NT2/D1 (cell line): ENCODE results near the gene PTPN20.

Experiments
- DNase-seq: peaks from one replicate; pipeline ENCODE4 v3.0.0-alpha.2; 2011; ENCODE audit warnings: low read depth, low spot score
- H3K27me3 ChIP-seq: 2 replicates; pipeline ENCODE4 v1.6.0; 2011; ENCODE audit warnings: mild to moderate bottlenecking; ENCODE audit not compliant: insufficient read length, insufficient read depth
- H3K36me3 ChIP-seq: 2 replicates; pipeline ENCODE4 v1.6.1; 2011; ENCODE audit warnings: mild to moderate bottlenecking, low read length, mixed read lengths; ENCODE audit not compliant: insufficient read depth, insufficient read length
- H3K4me1 ChIP-seq: 2 replicates; pipeline ENCODE4 v1.5.1; 2011; ENCODE audit not compliant: insufficient read depth, insufficient read length
- H3K4me3 ChIP-seq: 2 replicates; pipeline ENCODE4 v1.5.1; 2011; ENCODE audit warnings: low read depth; ENCODE audit not compliant: insufficient read length
- H3K9ac ChIP-seq: 2 replicates; pipeline ENCODE4 v1.6.0; 2011; ENCODE audit warnings: low read depth; ENCODE audit not compliant: insufficient read length
- H3K9me3 ChIP-seq: 2 replicates; pipeline ENCODE4 v1.5.1; 2011; ENCODE audit warnings: mild to moderate bottlenecking, low read length; ENCODE audit not compliant: insufficient read depth
- SUZ12 ChIP-seq: IDR thresholded peaks from 2 replicates; pipeline ENCODE4 v1.6.1; 2011; ENCODE audit not compliant: insufficient read length, insufficient read depth; ENCODE audit errors: extremely low read depth
- YY1 ChIP-seq: IDR thresholded peaks from 2 replicates; pipeline ENCODE4 v1.6.1; 2011; ENCODE audit not compliant: insufficient read length, insufficient read depth
- ZNF274 ChIP-seq: IDR thresholded peaks from 2 replicates; pipeline ENCODE4 v1.6.1; 2011; ENCODE audit warnings: mild to moderate bottlenecking, low read depth, low read length

PTPN20 gene

GRCh38 chr10:47019155-47020145, 108.2 kb downstream of the PTPN20 start:
- peaks cover 4% of the 10 kb centered on the region for H3K4me1 ChIP-seq
- TF ChIP-seq YY1: no peak
- no peak for TF ChIP-seq SUZ12
- no peak for TF ChIP-seq ZNF274
- H3K27me3 ChIP-seq: no peaks in the 10 kb centered on the region
- no peak overlapping the region for H3K9ac ChIP-seq
- no peaks in the 10 kb centered on the region for H3K36me3 ChIP-seq
- no peak for DNase-seq
- no peaks in the 10 kb centered on the region for H3K9me3 ChIP-seq
- no peak overlapping the region for H3K4me3 ChIP-seq

- TF ChIP-seq SUZ12 (no peak), ZNF274 (no peak), YY1 (no peak)
- no peak for DNase-seq
- H3K9ac ChIP-seq: no peak overlapping the region
- H3K36me3 ChIP-seq: no peaks in the 10 kb centered on the region
- no peak overlapping the region for H3K4me3 ChIP-seq
- H3K27me3 ChIP-seq: no peaks in the 10 kb centered on the region
- H3K9me3 ChIP-seq: no peaks in the 10 kb centered on the region
- H3K4me1 ChIP-seq: peaks cover 6% of the 10 kb centered on the region
Observed at GRCh38 chr10:47020471-47020870, 109.2 kb downstream of the PTPN20 start.

GRCh38 chr10:47021850-47022249, 110.6 kb downstream of the PTPN20 start:
- no peaks in the 10 kb centered on the region for H3K9me3 ChIP-seq
- H3K9ac ChIP-seq: no peak overlapping the region
- H3K4me3 ChIP-seq: no peak overlapping the region
- no peak for DNase-seq
- H3K4me1 ChIP-seq: peaks cover 6% of the 10 kb centered on the region
- no peaks in the 10 kb centered on the region for H3K27me3 ChIP-seq
- TF ChIP-seq YY1 (no peak), SUZ12 (no peak), ZNF274 (no peak)
- H3K36me3 ChIP-seq: no peaks in the 10 kb centered on the region

GRCh38 chr10:47022311-47023131, 111.3 kb downstream of the PTPN20 start:
- no peaks in the 10 kb centered on the region for H3K9me3 ChIP-seq
- peaks cover 6% of the 10 kb centered on the region for H3K4me1 ChIP-seq
- no peak overlapping the region for H3K4me3 ChIP-seq
- DNase-seq: no peak
- H3K9ac ChIP-seq: no peak overlapping the region
- no peaks in the 10 kb centered on the region for H3K36me3 ChIP-seq
- TF ChIP-seq YY1: no peak
- no peaks in the 10 kb centered on the region for H3K27me3 ChIP-seq

DNA sequence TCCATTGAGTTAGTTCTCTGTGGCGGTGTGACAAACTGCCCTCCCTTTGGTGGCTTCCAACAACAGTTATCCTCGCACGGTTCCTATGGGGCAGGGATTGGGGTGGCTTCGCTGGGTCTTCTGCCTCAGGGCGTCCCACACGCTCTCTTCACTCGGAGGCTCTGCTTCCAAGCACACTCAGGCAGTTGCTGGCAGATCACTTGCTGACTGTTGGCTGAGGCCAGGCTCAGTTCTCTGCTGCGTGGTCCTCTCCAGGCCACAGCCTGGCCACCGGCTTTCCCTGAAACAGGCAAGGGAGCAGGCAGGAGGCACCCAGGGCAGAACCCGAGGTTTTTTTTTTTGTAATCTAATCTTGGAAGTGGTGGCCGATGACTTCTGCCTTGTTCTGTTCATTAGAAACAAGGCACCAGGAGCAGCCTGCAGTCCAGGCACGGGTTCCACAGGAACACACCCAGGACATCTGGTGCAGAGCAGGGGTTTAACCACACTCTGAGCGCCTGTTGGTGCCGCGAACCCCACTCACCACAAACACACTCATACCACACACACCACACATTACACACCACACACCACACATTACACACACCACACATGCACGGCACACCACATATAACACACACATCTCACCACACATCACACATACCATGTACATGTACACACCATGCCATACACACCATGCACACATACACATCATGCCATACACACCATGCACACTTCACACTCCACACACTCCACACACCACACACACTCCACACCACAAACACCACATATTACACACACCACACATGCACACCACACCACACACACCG, 112.2 kb downstream of the PTPN20 start:
- Histone ChIP-seq H3K27me3 (no peaks in the 10 kb centered on the region), H3K9ac (no peak overlapping the region), H3K4me1 (peaks cover 6% of the 10 kb centered on the region), H3K36me3 (no peaks in the 10 kb centered on the region), H3K4me3 (no peak overlapping the region), H3K9me3 (no peaks in the 10 kb centered on the region)
- DNase-seq: no peak
- TF ChIP-seq SUZ12 (no peak), YY1 (no peak), ZNF274 (no peak)

DNA sequence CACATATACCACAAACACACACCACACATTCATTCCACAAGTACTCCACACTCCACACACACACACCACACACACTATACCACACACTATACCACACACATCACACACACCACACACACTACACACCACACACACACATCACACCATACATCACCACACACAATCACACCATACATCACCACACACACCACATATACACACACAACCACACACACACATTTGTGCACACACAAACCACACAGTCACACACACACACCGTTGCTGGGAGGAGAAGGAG, 112.8 kb downstream of the PTPN20 start:
- DNase-seq: no peak
- TF ChIP-seq SUZ12 (no peak), ZNF274 (no peak), YY1 (no peak)
- H3K4me3 ChIP-seq: no peak overlapping the region

More for the DNA sequence above, 112.8 kb downstream of the PTPN20 start:
- H3K36me3 ChIP-seq: no peaks in the 10 kb centered on the region
- no peaks in the 10 kb centered on the region for H3K27me3 ChIP-seq
- no peaks in the 10 kb centered on the region for H3K9me3 ChIP-seq
- peaks cover 6% of the 10 kb centered on the region for H3K4me1 ChIP-seq
- no peak overlapping the region for H3K9ac ChIP-seq
